Loucy (cell line): Measurements from ENCODE around the gene RPL23.

Experiments used
- H2AFZ ChIP-seq: fragments of 200-600 bp; sonication (generic); 2 replicates; pipeline ENCODE4 v1.6.0; 2016; ENCODE audit warnings: antibody characterized with exemption, mild to moderate bottlenecking, low read length, moderate library complexity
- H3F3A ChIP-seq: fragments of 200-600 bp; 2 replicates; pipeline ENCODE4 v1.6.0; 2016; ENCODE audit warnings: antibody characterized with exemption, low read depth, mild to moderate bottlenecking
- H3K27me3 ChIP-seq: fragments of 200-600 bp; sonication (generic); 2 replicates; pipeline ENCODE4 v1.6.1; 2014; ENCODE audit warnings: low read length, mild to moderate bottlenecking; ENCODE audit not compliant: insufficient read depth, poor library complexity, severe bottlenecking
- H3K36me3 ChIP-seq: fragments of 200-600 bp; sonication (generic); 2 replicates; pipeline ENCODE4 v1.6.1; 2016; ENCODE audit warnings: low read length; ENCODE audit not compliant: insufficient read depth
- H3K4me1 ChIP-seq: fragments of 200-600 bp; sonication (generic); 2 replicates; pipeline ENCODE4 v1.5.1; 2014; ENCODE audit warnings: low read length, mild to moderate bottlenecking; ENCODE audit not compliant: insufficient read depth, poor library complexity, severe bottlenecking
- H3K4me2 ChIP-seq: fragments of 200-600 bp; sonication (generic); 2 replicates; pipeline ENCODE4 v1.6.0; 2014; ENCODE audit warnings: antibody characterized with exemption, low read length, low read depth, mild to moderate bottlenecking; ENCODE audit not compliant: poor library complexity, severe bottlenecking
- H3K4me3 ChIP-seq: fragments of 200-600 bp; sonication (generic); 2 replicates; pipeline ENCODE4 v1.5.1; 2014; ENCODE audit warnings: low read length, mild to moderate bottlenecking, mixed read lengths; ENCODE audit not compliant: poor library complexity, severe bottlenecking
- H3K79me2 ChIP-seq: fragments of 200-600 bp; sonication (generic); 2 replicates; pipeline ENCODE4 v1.6.1; 2014; ENCODE audit warnings: low read length; ENCODE audit not compliant: insufficient read depth
- H3K9ac ChIP-seq: fragments of 200-600 bp; sonication (generic); 2 replicates; pipeline ENCODE4 v1.6.0; 2014; ENCODE audit warnings: mild to moderate bottlenecking, low read depth, low read length, moderate library complexity; ENCODE audit not compliant: poor library complexity, severe bottlenecking
- H3K9me2 ChIP-seq: fragments of 200-600 bp; sonication (generic); replicated peaks from 2 replicates; pipeline ENCODE4 v1.6.1; 2016; ENCODE audit warnings: low read depth, low read length, mixed read lengths
- H3K9me3 ChIP-seq: fragments of 200-600 bp; sonication (generic); 2 replicates; pipeline ENCODE4 v1.6.1; 2014; ENCODE audit warnings: mild to moderate bottlenecking, antibody characterized with exemption, low read length, low read depth; ENCODE audit not compliant: insufficient read depth
- H4K20me1 ChIP-seq: fragments of 200-600 bp; sonication (generic); 2 replicates; pipeline ENCODE4 v1.6.0; 2014; ENCODE audit warnings: antibody characterized with exemption, low read length, mild to moderate bottlenecking; ENCODE audit not compliant: insufficient read depth, poor library complexity, severe bottlenecking
- CTCF ChIP-seq: fragments of 200-600 bp; sonication (generic); conservative IDR thresholded peaks from 2 replicates; pipeline ENCODE4 v1.5.1; 2014; ENCODE audit warnings: mild to moderate bottlenecking, antibody characterized with exemption, low read length
- EZH2phosphoT487 ChIP-seq: fragments of 200-600 bp; IDR thresholded peaks from 2 replicates; pipeline ENCODE4 v1.6.1; 2018; ENCODE audit warnings: antibody characterized with exemption, mild to moderate bottlenecking, moderate library complexity, borderline replicate concordance

RPL23 gene

GRCh38 chr17:38874505-38875400, 21.2 kb upstream of the RPL23 start:
- peaks cover 76% of the 10 kb centered on the region for H4K20me1 ChIP-seq
- H3K36me3 ChIP-seq = peaks cover 21% of the 10 kb centered on the region
- no peaks in the 10 kb centered on the region for H3K27me3 ChIP-seq
- H3K9me3 ChIP-seq = no peaks in the 10 kb centered on the region
- H3K4me3 ChIP-seq = peak overlapping the region; percentile 88
- H3K4me2 ChIP-seq = peak overlapping the region; percentile 89
- no peak overlapping the region for H2AFZ ChIP-seq
- H3K9me2 ChIP-seq = no peaks in the 10 kb centered on the region
- TF ChIP-seq CTCF = no peak
- TF ChIP-seq EZH2phosphoT487 = no peak
- peak overlapping the region; percentile 63 for H3K9ac ChIP-seq
- no peaks in the 10 kb centered on the region for H3F3A ChIP-seq
- peaks cover 61% of the 10 kb centered on the region for H3K4me1 ChIP-seq
- peaks cover 94% of the 10 kb centered on the region for H3K79me2 ChIP-seq

- Histone ChIP-seq H3K4me2 (peak overlapping the region; percentile 89), H3K9me2 (no peaks in the 10 kb centered on the region), H4K20me1 (peaks cover 69% of the 10 kb centered on the region), H3K79me2 (peaks cover 85% of the 10 kb centered on the region), H3K27me3 (no peaks in the 10 kb centered on the region), H3K4me1 (peaks cover 55% of the 10 kb centered on the region), H2AFZ (no peak overlapping the region), H3K36me3 (peaks cover 12% of the 10 kb centered on the region; the same call in 1 of the 2 replicates), H3K4me3 (peak overlapping the region; percentile 88), H3K9me3 (no peaks in the 10 kb centered on the region), H3F3A (no peaks in the 10 kb centered on the region; the same call in 1 of the 2 replicates), H3K9ac (peak overlapping the region; percentile 63)
- TF ChIP-seq CTCF = no peak
Measured at GRCh38 chr17:38873640-38874380, 20.3 kb upstream of the RPL23 start.

DNA sequence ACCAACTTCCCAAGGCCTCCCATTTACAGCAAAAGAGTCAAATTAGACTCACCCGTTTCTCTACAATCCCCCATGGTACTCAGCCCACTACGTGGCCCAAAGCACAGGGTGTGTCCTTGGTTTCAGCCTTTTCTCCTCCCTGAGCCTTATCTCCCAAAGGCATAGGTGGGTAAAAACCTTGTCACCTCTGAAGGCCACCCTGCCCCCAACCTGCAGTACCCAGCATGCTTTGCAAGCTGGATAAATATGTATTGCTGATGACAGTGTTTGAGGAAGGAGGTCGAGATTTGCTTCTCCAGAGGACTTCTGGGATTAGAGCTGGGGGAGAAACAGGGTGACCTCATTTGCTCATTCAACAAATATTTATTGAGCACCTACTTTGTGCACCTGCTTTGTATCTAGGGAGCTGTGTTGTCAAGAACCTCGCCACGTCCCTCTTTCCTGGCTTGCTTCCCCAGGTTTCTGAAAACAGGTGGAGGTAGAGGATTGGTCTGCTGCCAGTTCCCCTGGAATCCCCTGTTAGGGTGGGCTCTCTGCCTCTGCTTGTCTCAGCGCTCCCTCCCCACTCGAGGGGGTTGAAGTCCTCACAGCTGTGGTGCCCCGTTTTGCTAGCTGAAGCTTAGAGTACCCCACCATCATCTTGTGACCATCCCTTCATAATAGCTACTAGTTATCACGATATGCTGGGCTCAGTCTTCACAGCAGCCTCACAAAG, 19.3 kb upstream of the RPL23 start:
- Histone ChIP-seq H3K4me1 (peaks cover 51% of the 10 kb centered on the region), H3K79me2 (peaks cover 75% of the 10 kb centered on the region), H3K4me3 (peak overlapping the region; percentile 88), H3K9me3 (no peaks in the 10 kb centered on the region), H4K20me1 (peaks cover 59% of the 10 kb centered on the region), H3K4me2 (peak overlapping the region; percentile 89), H3F3A (no peaks in the 10 kb centered on the region; the same call in 1 of the 2 replicates), H3K9ac (peak overlapping the region; percentile 97), H3K36me3 (peaks cover 2% of the 10 kb centered on the region; the same call in 1 of the 2 replicates), H3K27me3 (no peaks in the 10 kb centered on the region), H2AFZ (no peak overlapping the region), H3K9me2 (no peaks in the 10 kb centered on the region)
- no peak for TF ChIP-seq CTCF
- TF ChIP-seq EZH2phosphoT487 = no peak
